ENCODE data around the gene CELF2. TPM values are rescaled to one million over a fixed set of nuclear protein-coding genes. Genes with fewer than 3 reads are reported as not detected.
A peak's percentile ranks its signal among the peaks of the same experiment; 100 is the strongest.

Gene CELF2
- total RNA-seq, 1 experiment from 2014 or later, result not detected

- Histone ChIP-seq H3K4me1 (ENCODE audit: insufficient read depth, low read length, poor library complexity, severe bottlenecking) (no peaks in the 10 kb centered on the region), H3K9me3 (ENCODE audit: low read depth, low read length, poor library complexity, severe bottlenecking) (no peaks in the 10 kb centered on the region), H3K27me3 (replicated peaks; ENCODE audit: insufficient read depth, low read depth, low read length, poor library complexity) (peaks cover 56% of the 10 kb centered on the region), H3K27ac (ENCODE audit: low read depth, low read length, poor library complexity, severe bottlenecking) (no peak overlapping the region), H3K4me3 (ENCODE audit: low read depth, low read length, poor library complexity, severe bottlenecking) (no peak overlapping the region), H3K36me3 (ENCODE audit: insufficient read depth, low read length, poor library complexity, severe bottlenecking) (no peaks in the 10 kb centered on the region)
- ChIA-PET POLR2A (ENCODE audit: low non-redundant PET) (no interaction called here), CTCF (no interaction called here)
- BruUV-seq (replicated peaks), result no TSS peak
- intact Hi-C loops (cut with micrococcal nuclease; ENCODE audit: unreplicated experiment), result no loop called here
- TF ChIP-seq CTCF (conservative IDR thresholded peaks at IDR 0.05; ENCODE audit: low read depth, low read length) (no peak), EZH2 (IDR thresholded peaks at IDR 0.05; ENCODE audit: borderline replicate concordance, low read depth, low read length, poor library complexity, severe bottlenecking) (no peak)
- DNase-seq (ENCODE audit: low spot score), result no peak
Observed at GRCh38 chr10:11238893-11239292, 221.2 kb downstream of the CELF2 start.

DNA sequence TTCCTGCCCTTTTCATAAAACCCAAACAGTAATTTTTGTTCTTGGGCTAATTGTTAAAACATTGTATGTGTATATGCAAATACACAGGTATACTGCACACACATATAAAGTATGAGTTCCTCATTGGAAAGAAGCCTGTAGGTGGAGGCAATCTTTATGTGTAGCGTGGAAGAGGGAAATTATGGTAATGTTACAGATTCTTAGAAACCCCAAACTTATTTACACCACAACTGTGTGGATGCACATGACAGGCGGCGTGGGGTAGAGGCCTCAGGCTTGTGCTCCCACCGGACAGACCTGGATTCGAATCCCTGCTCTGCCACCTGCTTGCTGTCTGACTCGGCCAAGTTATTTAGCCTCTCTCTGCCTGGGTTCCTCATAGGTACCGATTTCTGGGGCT, 223.0 kb downstream of the CELF2 start:
- no peak overlapping the region for H3K27ac ChIP-seq (ENCODE audit: low read depth, low read length, poor library complexity, severe bottlenecking)
- H3K9me3 ChIP-seq (ENCODE audit: low read depth, low read length, poor library complexity, severe bottlenecking), result no peaks in the 10 kb centered on the region
- H3K4me3 ChIP-seq (ENCODE audit: low read depth, low read length, poor library complexity, severe bottlenecking), result no peak overlapping the region
- BruUV-seq (replicated peaks), result no TSS peak
- intact Hi-C loops (cut with micrococcal nuclease; ENCODE audit: unreplicated experiment), result no loop called here
- no peak for DNase-seq (ENCODE audit: low spot score)
- no peaks in the 10 kb centered on the region for H3K36me3 ChIP-seq (ENCODE audit: insufficient read depth, low read length, poor library complexity, severe bottlenecking)
- TF ChIP-seq CTCF (conservative IDR thresholded peaks at IDR 0.05; ENCODE audit: low read depth, low read length) (no peak), EZH2 (IDR thresholded peaks at IDR 0.05; ENCODE audit: borderline replicate concordance, low read depth, low read length, poor library complexity, severe bottlenecking) (no peak)
- H3K27me3 ChIP-seq (replicated peaks; ENCODE audit: insufficient read depth, low read depth, low read length, poor library complexity), result peaks cover 48% of the 10 kb centered on the region
- CTCF ChIA-PET, result no interaction called here
- no peaks in the 10 kb centered on the region for H3K4me1 ChIP-seq (ENCODE audit: insufficient read depth, low read length, poor library complexity, severe bottlenecking)
- POLR2A ChIA-PET (ENCODE audit: low non-redundant PET), result no interaction called here

GRCh38 chr10:11242443-11243387, 225.0 kb downstream of the CELF2 start:
- Histone ChIP-seq H3K9me3 (ENCODE audit: low read depth, low read length, poor library complexity, severe bottlenecking) (no peaks in the 10 kb centered on the region), H3K27me3 (replicated peaks; ENCODE audit: insufficient read depth, low read depth, low read length, poor library complexity) (peaks cover 39% of the 10 kb centered on the region), H3K4me1 (ENCODE audit: insufficient read depth, low read length, poor library complexity, severe bottlenecking) (no peaks in the 10 kb centered on the region), H3K27ac (ENCODE audit: low read depth, low read length, poor library complexity, severe bottlenecking) (no peak overlapping the region), H3K4me3 (ENCODE audit: low read depth, low read length, poor library complexity, severe bottlenecking) (no peak overlapping the region), H3K36me3 (ENCODE audit: insufficient read depth, low read length, poor library complexity, severe bottlenecking) (no peaks in the 10 kb centered on the region)
- ChIA-PET CTCF (no interaction called here), POLR2A (ENCODE audit: low non-redundant PET) (no interaction called here)
- intact Hi-C loops (cut with micrococcal nuclease; ENCODE audit: unreplicated experiment), result no loop called here
- TF ChIP-seq EZH2 (IDR thresholded peaks at IDR 0.05; ENCODE audit: borderline replicate concordance, low read depth, low read length, poor library complexity, severe bottlenecking) (no peak), CTCF (conservative IDR thresholded peaks at IDR 0.05; ENCODE audit: low read depth, low read length) (no peak)
- DNase-seq (ENCODE audit: low spot score), result peak; percentile 1
- no TSS peak for BruUV-seq (replicated peaks)
